ENCODE measurements around the gene HLA-DQA1. TPM values are rescaled to one million over a fixed set of nuclear protein-coding genes. Genes with fewer than 3 reads are reported as not detected.

HLA-DQA1 gene
- total and polyA plus RNA-seq, 2 donors (not counting 1 experiment from before 2014, with no cell fraction given): 0.10 TPM; not detected in 1

GRCh38 chr6:32603888-32604287, 33.3 kb upstream of the HLA-DQA1 start:
- H3K27ac ChIP-seq (ENCODE audit: insufficient read depth, low read length): no peak overlapping the region
- H3K36me3 ChIP-seq (ENCODE audit: control insufficient read depth, insufficient read depth, low read length): no peaks in the 10 kb centered on the region
- TF ChIP-seq EZH2 (IDR thresholded peaks at IDR 0.05; ENCODE audit: low read length, missing control alignments) (no peak), CTCF (conservative IDR thresholded peaks at IDR 0.05 in 1 of 2, IDR thresholded peaks at IDR 0.05 in 1 of 2; ENCODE audit: low read depth in 1 of 2, low read length in 2 of 2) (no peak)
- H3K79me2 ChIP-seq (ENCODE audit: control insufficient read depth, insufficient read depth, low read length): no peaks in the 10 kb centered on the region
- no peak for DNase-seq (ENCODE audit: low read depth in 2 of 2)
- no peaks in the 10 kb centered on the region for H3K4me1 ChIP-seq (ENCODE audit: control insufficient read depth, extremely low read depth, insufficient read depth, low read length)
- no peak overlapping the region for H2AFZ ChIP-seq (ENCODE audit: low read length)
- H4K20me1 ChIP-seq (ENCODE audit: control insufficient read depth, extremely low read depth, insufficient read depth, low read length): no peaks in the 10 kb centered on the region
- no peak overlapping the region for H3K4me2 ChIP-seq (ENCODE audit: extremely low read depth, insufficient read depth, low read length)
- no peaks in the 10 kb centered on the region for H3K9me3 ChIP-seq (ENCODE audit: control insufficient read depth, insufficient read depth, low read depth, low read length)
- H3K9ac ChIP-seq (ENCODE audit: insufficient read depth, low read length): no peak overlapping the region
- H3K27me3 ChIP-seq (ENCODE audit: control insufficient read depth, insufficient read depth, low read length): no peaks in the 10 kb centered on the region
- H3K4me3 ChIP-seq (replicated peaks in 1 of 4; ENCODE audit: control extremely low read depth in 1 of 4, insufficient read depth in 1 of 4, low read depth in 3 of 4, low read length in 4 of 4): no peak overlapping the region

- no peak for TF ChIP-seq EZH2 (IDR thresholded peaks at IDR 0.05; ENCODE audit: low read length, missing control alignments)
- Histone ChIP-seq H3K9me3 (ENCODE audit: control insufficient read depth, insufficient read depth, low read depth, low read length) (no peaks in the 10 kb centered on the region), H3K4me1 (ENCODE audit: control insufficient read depth, extremely low read depth, insufficient read depth, low read length) (no peaks in the 10 kb centered on the region), H3K4me2 (ENCODE audit: extremely low read depth, insufficient read depth, low read length) (no peak overlapping the region), H3K4me3 (replicated peaks in 1 of 4; ENCODE audit: control extremely low read depth in 1 of 4, insufficient read depth in 1 of 4, low read depth in 3 of 4, low read length in 4 of 4) (no peak overlapping the region), H2AFZ (ENCODE audit: low read length) (no peak overlapping the region), H3K27me3 (ENCODE audit: control insufficient read depth, insufficient read depth, low read length) (no peaks in the 10 kb centered on the region), H4K20me1 (ENCODE audit: control insufficient read depth, extremely low read depth, insufficient read depth, low read length) (no peaks in the 10 kb centered on the region), H3K36me3 (ENCODE audit: control insufficient read depth, insufficient read depth, low read length) (no peaks in the 10 kb centered on the region), H3K9ac (ENCODE audit: insufficient read depth, low read length) (no peak overlapping the region), H3K27ac (ENCODE audit: insufficient read depth, low read length) (no peak overlapping the region), H3K79me2 (ENCODE audit: control insufficient read depth, insufficient read depth, low read length) (no peaks in the 10 kb centered on the region)
- no peak for DNase-seq (ENCODE audit: low read depth in 2 of 2)
Observed at GRCh38 chr6:32604434-32604877, 32.8 kb upstream of the HLA-DQA1 start.

GRCh38 chr6:32607263-32607987, 29.8 kb upstream of the HLA-DQA1 start:
- no peak for TF ChIP-seq CTCF (conservative IDR thresholded peaks at IDR 0.05 in 1 of 2, IDR thresholded peaks at IDR 0.05 in 1 of 2; ENCODE audit: low read depth in 1 of 2, low read length in 2 of 2)
- TF ChIP-seq EZH2 (IDR thresholded peaks at IDR 0.05; ENCODE audit: low read length, missing control alignments): no peak
- no peaks in the 10 kb centered on the region for H3K79me2 ChIP-seq (ENCODE audit: control insufficient read depth, insufficient read depth, low read length)
- no peaks in the 10 kb centered on the region for H3K9me3 ChIP-seq (ENCODE audit: control insufficient read depth, insufficient read depth, low read depth, low read length)
- no peak overlapping the region for H3K4me3 ChIP-seq (replicated peaks in 1 of 4; ENCODE audit: control extremely low read depth in 1 of 4, insufficient read depth in 1 of 4, low read depth in 3 of 4, low read length in 4 of 4)
- H3K27me3 ChIP-seq (ENCODE audit: control insufficient read depth, insufficient read depth, low read length): no peaks in the 10 kb centered on the region
- H3K9ac ChIP-seq (ENCODE audit: insufficient read depth, low read length): no peak overlapping the region
- no peak overlapping the region for H3K27ac ChIP-seq (ENCODE audit: insufficient read depth, low read length)
- no peaks in the 10 kb centered on the region for H4K20me1 ChIP-seq (ENCODE audit: control insufficient read depth, extremely low read depth, insufficient read depth, low read length)
- no peak overlapping the region for H3K4me2 ChIP-seq (ENCODE audit: extremely low read depth, insufficient read depth, low read length)
- no peak overlapping the region for H2AFZ ChIP-seq (ENCODE audit: low read length)
- no peaks in the 10 kb centered on the region for H3K4me1 ChIP-seq (ENCODE audit: control insufficient read depth, extremely low read depth, insufficient read depth, low read length)
- H3K36me3 ChIP-seq (ENCODE audit: control insufficient read depth, insufficient read depth, low read length): no peaks in the 10 kb centered on the region
- DNase-seq (ENCODE audit: low read depth in 2 of 2): no peak
